Measurements from ENCODE around the gene PLEKHF1. TPM values are rescaled to one million over a fixed set of nuclear protein-coding genes. Genes with fewer than 3 reads are reported as not detected.

The PLEKHF1 gene
- total and polyA plus RNA-seq, 2 of the 8 experiments (the other 6 are each of a cell fraction or from before 2014, with no cell fraction given), result 11.1 to 18.4 TPM

- TF ChIP-seq BACH1 (IDR thresholded peaks at IDR 0.05; ENCODE audit: low read length) (no peak), POLR2A (IDR thresholded peaks at IDR 0.05; ENCODE audit: control extremely low read depth in 1 of 2, low read depth in 2 of 2, low read length in 2 of 2) (no peak), GABPA (IDR thresholded peaks at IDR 0.05; ENCODE audit: borderline replicate concordance, insufficient read depth, low read length) (no peak), JUND (IDR thresholded peaks at IDR 0.05; ENCODE audit: low read length) (no peak)
- TF ChIP-seq, protein P1, sequence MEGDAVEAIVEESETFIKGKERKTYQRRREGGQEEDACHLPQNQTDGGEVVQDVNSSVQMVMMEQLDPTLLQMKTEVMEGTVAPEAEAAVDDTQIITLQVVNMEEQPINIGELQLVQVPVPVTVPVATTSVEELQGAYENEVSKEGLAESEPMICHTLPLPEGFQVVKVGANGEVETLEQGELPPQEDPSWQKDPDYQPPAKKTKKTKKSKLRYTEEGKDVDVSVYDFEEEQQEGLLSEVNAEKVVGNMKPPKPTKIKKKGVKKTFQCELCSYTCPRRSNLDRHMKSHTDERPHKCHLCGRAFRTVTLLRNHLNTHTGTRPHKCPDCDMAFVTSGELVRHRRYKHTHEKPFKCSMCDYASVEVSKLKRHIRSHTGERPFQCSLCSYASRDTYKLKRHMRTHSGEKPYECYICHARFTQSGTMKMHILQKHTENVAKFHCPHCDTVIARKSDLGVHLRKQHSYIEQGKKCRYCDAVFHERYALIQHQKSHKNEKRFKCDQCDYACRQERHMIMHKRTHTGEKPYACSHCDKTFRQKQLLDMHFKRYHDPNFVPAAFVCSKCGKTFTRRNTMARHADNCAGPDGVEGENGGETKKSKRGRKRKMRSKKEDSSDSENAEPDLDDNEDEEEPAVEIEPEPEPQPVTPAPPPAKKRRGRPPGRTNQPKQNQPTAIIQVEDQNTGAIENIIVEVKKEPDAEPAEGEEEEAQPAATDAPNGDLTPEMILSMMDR (IDR thresholded peaks at IDR 0.05; ENCODE audit: control extremely low read depth in 1 of 3, insufficient read depth in 1 of 3, low read depth in 1 of 3, low read length in 3 of 3), result no peak
Observed at GRCh38 chr19:29679598-29680210, 14.4 kb downstream of the PLEKHF1 start (continued).

All from H1 (cell line).